OCI-LY7 (cell line): ENCODE measurements around the gene RRAGD. TPM values are rescaled to one million over a fixed set of nuclear protein-coding genes. Genes with fewer than 3 reads are reported as not detected.

Experiments
- BruUV-seq: library from RNA; stranded (reverse); fragments of 400-500 nt; replicated peaks from 2 replicates; lab custom pipeline; 2021; lab: Mats Ljungman, UMichigan
- CTCF ChIA-PET: fragments of 300-600 bp; sonication (Branson Sonifier 250); formaldehyde crosslinking; loops from one replicate; lab custom pipeline; 2022; ENCODE audit warnings: antibody characterized with exemption; ENCODE audit not compliant: unreplicated experiment; lab: Charles Lee
- POLR2A ChIA-PET: fragments of 300-600 bp; sonication (Branson Sonifier 250); formaldehyde crosslinking; loops from one replicate; lab custom pipeline; 2022; ENCODE audit warnings: antibody characterized with exemption; lab: Charles Lee
- DNase-seq: peaks from one replicate; pipeline ENCODE4 v3.0.0-alpha.2; 2015; ENCODE audit warnings: low spot score
- H2AFZ ChIP-seq: fragments of 200-600 bp; sonication (generic), shearing (Covaris generic); 2 replicates; pipeline ENCODE4 v1.6.1; 2014; ENCODE audit warnings: mild to moderate bottlenecking, antibody characterized with exemption, low read length, moderate library complexity
- H3K27ac ChIP-seq: fragments of 200-600 bp; sonication (generic); 2 replicates; pipeline ENCODE4 v1.5.1; 2014; ENCODE audit warnings: mixed run types, low read depth, mild to moderate bottlenecking, moderate library complexity, low read length, inconsistent platforms; ENCODE audit not compliant: poor library complexity, severe bottlenecking
- H3K36me3 ChIP-seq: fragments of 200-600 bp; sonication (generic); 2 replicates; pipeline ENCODE4 v1.6.1; 2014; ENCODE audit warnings: mild to moderate bottlenecking, antibody characterized with exemption, low read length, moderate library complexity, mixed read lengths; ENCODE audit not compliant: insufficient read depth
- H3K4me1 ChIP-seq: fragments of 200-600 bp; sonication (generic); 2 replicates; pipeline ENCODE4 v1.5.1; 2014; ENCODE audit warnings: mild to moderate bottlenecking, low read length; ENCODE audit not compliant: insufficient read depth, poor library complexity, severe bottlenecking
- H3K4me2 ChIP-seq: fragments of 200-600 bp; sonication (generic); 2 replicates; pipeline ENCODE4 v1.6.1; 2014; ENCODE audit warnings: mild to moderate bottlenecking, low read length
- H3K4me3 ChIP-seq: fragments of 200-600 bp; sonication (generic); 2 replicates; pipeline ENCODE4 v1.5.1; 2014; ENCODE audit warnings: mild to moderate bottlenecking, low read depth, low read length; ENCODE audit not compliant: poor library complexity, severe bottlenecking
- H3K79me2 ChIP-seq: fragments of 200-600 bp; sonication (generic); 2 replicates; pipeline ENCODE4 v1.6.1; 2016; ENCODE audit warnings: low read depth, mild to moderate bottlenecking, low read length, moderate library complexity, mixed read lengths; ENCODE audit not compliant: insufficient read depth
- H3K9me2 ChIP-seq: fragments of 200-600 bp; sonication (generic); 2 replicates; pipeline ENCODE4 v1.6.1; 2016; ENCODE audit warnings: mild to moderate bottlenecking, low read length, mixed read lengths; ENCODE audit not compliant: insufficient read depth
- H3K9me3 ChIP-seq: fragments of 200-600 bp; sonication (generic); 2 replicates; pipeline ENCODE4 v1.6.1; 2014; ENCODE audit warnings: mild to moderate bottlenecking, mixed run types, low read length, mixed read lengths
- H4K20me1 ChIP-seq: fragments of 200-600 bp; sonication (generic); 2 replicates; pipeline ENCODE4 v1.6.1; 2014; ENCODE audit warnings: mild to moderate bottlenecking, antibody characterized with exemption, low read length, moderate library complexity, mixed read lengths; ENCODE audit not compliant: insufficient read depth
- EZH2phosphoT487 ChIP-seq: fragments of 200-600 bp; sonication (generic); IDR thresholded peaks from 2 replicates; pipeline ENCODE4 v1.6.1; 2018; ENCODE audit warnings: low read depth, borderline replicate concordance, mild to moderate bottlenecking, mixed run types, antibody characterized with exemption, low read length, moderate library complexity, mixed read lengths
- intact Hi-C: fragments of 100-400 bp; cut with micrococcal nuclease; formaldehyde crosslinking; loops from one replicate; pipeline ENCODE4 v1.10.0; 2022; ENCODE audit not compliant: unreplicated experiment
- total RNA-seq, 2 experiments: library from RNA; depleted of rRNA in 1 of 2; stranded (reverse); fragments of >200 nt in 1 of 2; shearing (Covaris generic) in 1 of 2; gene quantifications; 2 replicates each; pipeline ENCODE4 v1.2.3, GENCODE V29; 2014 to 2022
- TF ChIP-seq, protein P1 (sequence below): fragments of 200-600 bp; sonication (generic); conservative IDR thresholded peaks from 2 replicates; pipeline ENCODE4 v1.5.1; 2014; ENCODE audit warnings: mild to moderate bottlenecking, antibody characterized with exemption, low read length, moderate library complexity, mixed read lengths

Gene RRAGD
- total RNA-seq, 2 experiments from 2014 or later = 6.2 to 17.6 TPM

- H3K79me2 ChIP-seq = no peaks in the 10 kb centered on the region
- peak overlapping the region; percentile 32 for H3K27ac ChIP-seq
- TF ChIP-seq EZH2phosphoT487 = no peak
- TF ChIP-seq, protein P1, sequence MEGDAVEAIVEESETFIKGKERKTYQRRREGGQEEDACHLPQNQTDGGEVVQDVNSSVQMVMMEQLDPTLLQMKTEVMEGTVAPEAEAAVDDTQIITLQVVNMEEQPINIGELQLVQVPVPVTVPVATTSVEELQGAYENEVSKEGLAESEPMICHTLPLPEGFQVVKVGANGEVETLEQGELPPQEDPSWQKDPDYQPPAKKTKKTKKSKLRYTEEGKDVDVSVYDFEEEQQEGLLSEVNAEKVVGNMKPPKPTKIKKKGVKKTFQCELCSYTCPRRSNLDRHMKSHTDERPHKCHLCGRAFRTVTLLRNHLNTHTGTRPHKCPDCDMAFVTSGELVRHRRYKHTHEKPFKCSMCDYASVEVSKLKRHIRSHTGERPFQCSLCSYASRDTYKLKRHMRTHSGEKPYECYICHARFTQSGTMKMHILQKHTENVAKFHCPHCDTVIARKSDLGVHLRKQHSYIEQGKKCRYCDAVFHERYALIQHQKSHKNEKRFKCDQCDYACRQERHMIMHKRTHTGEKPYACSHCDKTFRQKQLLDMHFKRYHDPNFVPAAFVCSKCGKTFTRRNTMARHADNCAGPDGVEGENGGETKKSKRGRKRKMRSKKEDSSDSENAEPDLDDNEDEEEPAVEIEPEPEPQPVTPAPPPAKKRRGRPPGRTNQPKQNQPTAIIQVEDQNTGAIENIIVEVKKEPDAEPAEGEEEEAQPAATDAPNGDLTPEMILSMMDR = peak; percentile 99
- intact Hi-C loops = loop anchor here (1.0 to 5.0 kb wide), 5 partner anchors 56 to 385 kb away; no protein-coding TSS in a partner anchor
- peaks cover 85% of the 10 kb centered on the region for H3K4me1 ChIP-seq
- H3K36me3 ChIP-seq = peaks cover 4% of the 10 kb centered on the region; the same call in 1 of the 2 replicates
- no peaks in the 10 kb centered on the region for H3K9me2 ChIP-seq
- no peaks in the 10 kb centered on the region; the same call in 1 of the 2 replicates for H3K9me3 ChIP-seq
- peak overlapping the region; percentile 8 for H3K4me3 ChIP-seq
- H3K4me2 ChIP-seq = peak overlapping the region; percentile 62
- ChIA-PET POLR2A (interaction anchor here (0.5 to 11.1 kb wide), 3 partner anchors 9 to 76 kb away, joined by 5 to 242 read pairs (median 5); partner anchors contain the start of gene UBE2J1), CTCF (no interaction called here)
- no peaks in the 10 kb centered on the region for H4K20me1 ChIP-seq
- peak overlapping the region; percentile 57; the same call in 1 of the 2 replicates for H2AFZ ChIP-seq
- peak; percentile 77 for DNase-seq
- no TSS peak for BruUV-seq
Measured at GRCh38 chr6:89368107-89368506, 44.0 kb downstream of the RRAGD start.

GRCh38 chr6:89364586-89364985 is 47.5 kb downstream of the RRAGD start:
- Histone ChIP-seq H3K9me3 (no peaks in the 10 kb centered on the region; the same call in 1 of the 2 replicates), H3K9me2 (no peaks in the 10 kb centered on the region), H3K4me1 (peaks cover 85% of the 10 kb centered on the region), H4K20me1 (no peaks in the 10 kb centered on the region), H3K36me3 (peaks cover 12% of the 10 kb centered on the region; the same call in 1 of the 2 replicates), H3K4me2 (peak overlapping the region; percentile 9), H2AFZ (no peak overlapping the region; the same call in 1 of the 2 replicates), H3K27ac (peak overlapping the region; percentile 24), H3K79me2 (no peaks in the 10 kb centered on the region), H3K4me3 (no peak overlapping the region)
- POLR2A ChIA-PET = interaction anchor here (0.6 to 11.1 kb wide), 6 partner anchors 12 to 47 kb away, joined by 3 to 242 read pairs (median 4); partner anchors contain the start of gene UBE2J1
- no peak for TF ChIP-seq EZH2phosphoT487
- TF ChIP-seq, protein P1 = no peak
- intact Hi-C loops = no loop called here
- BruUV-seq = no TSS peak
- DNase-seq = no peak
- CTCF ChIA-PET = no interaction called here

DNA sequence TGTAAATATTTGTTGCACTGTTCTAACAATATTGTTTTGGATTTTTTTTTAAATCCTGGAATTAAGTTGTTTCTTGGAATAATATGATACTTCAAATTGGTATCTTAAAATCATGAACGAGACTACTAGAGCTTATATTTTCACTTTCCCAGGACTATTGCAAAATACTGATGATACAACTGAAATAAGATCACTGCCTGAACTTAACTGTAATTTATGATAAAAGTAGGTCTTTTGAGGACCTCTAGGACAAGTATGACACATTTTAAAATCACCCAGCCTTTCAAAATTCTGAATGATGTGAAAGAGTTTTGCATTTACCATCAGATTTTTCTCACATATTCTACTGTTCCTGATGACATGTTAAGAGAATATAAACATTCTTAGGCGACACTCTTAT is 50.9 kb downstream of the RRAGD start:
- Histone ChIP-seq H4K20me1 (no peaks in the 10 kb centered on the region), H3K27ac (peak overlapping the region; percentile 47), H3K9me2 (no peaks in the 10 kb centered on the region), H3K4me3 (no peak overlapping the region), H3K36me3 (peaks cover 12% of the 10 kb centered on the region; the same call in 1 of the 2 replicates), H3K9me3 (no peaks in the 10 kb centered on the region; the same call in 1 of the 2 replicates), H3K4me2 (peak overlapping the region; percentile 29; the same call in 1 of the 2 replicates), H3K4me1 (peaks cover 83% of the 10 kb centered on the region), H3K79me2 (peaks cover 9% of the 10 kb centered on the region; the same call in 1 of the 2 replicates), H2AFZ (peak overlapping the region; percentile 17; the same call in 1 of the 2 replicates)
- ChIA-PET CTCF (no interaction called here), POLR2A (interaction anchor here (0.6 to 11.1 kb wide), 6 partner anchors 9 to 298 kb away, joined by 3 to 242 read pairs (median 4); partner anchors contain the start of gene UBE2J1)
- intact Hi-C loops = no loop called here
- TF ChIP-seq EZH2phosphoT487 = no peak
- TF ChIP-seq, protein P1 = no peak
- no TSS peak for BruUV-seq
- no peak for DNase-seq
